Measurements from ENCODE around the gene GBF1.

Gene GBF1

GRCh38 chr10:102309916-102310315 is 64.6 kb downstream of the GBF1 start:
- Histone ChIP-seq H3K36me3 (ENCODE audit: control insufficient read depth, insufficient read depth, low read length) (no peaks in the 10 kb centered on the region), H3K27ac (no peak overlapping the region), H3K9ac (no peak overlapping the region), H3K9me3 (ENCODE audit: control insufficient read depth, low read length) (no peaks in the 10 kb centered on the region), H2AFZ (no peak overlapping the region), H3K79me2 (peaks cover 20% of the 10 kb centered on the region), H3K4me3 (ENCODE audit: low read depth, low read length) (no peak overlapping the region), H3K27me3 (ENCODE audit: control insufficient read depth, insufficient read depth, low read length) (no peaks in the 10 kb centered on the region), H3K4me2 (ENCODE audit: low read length) (no peak overlapping the region), H3K4me1 (no peaks in the 10 kb centered on the region)
- TF ChIP-seq, protein P1, sequence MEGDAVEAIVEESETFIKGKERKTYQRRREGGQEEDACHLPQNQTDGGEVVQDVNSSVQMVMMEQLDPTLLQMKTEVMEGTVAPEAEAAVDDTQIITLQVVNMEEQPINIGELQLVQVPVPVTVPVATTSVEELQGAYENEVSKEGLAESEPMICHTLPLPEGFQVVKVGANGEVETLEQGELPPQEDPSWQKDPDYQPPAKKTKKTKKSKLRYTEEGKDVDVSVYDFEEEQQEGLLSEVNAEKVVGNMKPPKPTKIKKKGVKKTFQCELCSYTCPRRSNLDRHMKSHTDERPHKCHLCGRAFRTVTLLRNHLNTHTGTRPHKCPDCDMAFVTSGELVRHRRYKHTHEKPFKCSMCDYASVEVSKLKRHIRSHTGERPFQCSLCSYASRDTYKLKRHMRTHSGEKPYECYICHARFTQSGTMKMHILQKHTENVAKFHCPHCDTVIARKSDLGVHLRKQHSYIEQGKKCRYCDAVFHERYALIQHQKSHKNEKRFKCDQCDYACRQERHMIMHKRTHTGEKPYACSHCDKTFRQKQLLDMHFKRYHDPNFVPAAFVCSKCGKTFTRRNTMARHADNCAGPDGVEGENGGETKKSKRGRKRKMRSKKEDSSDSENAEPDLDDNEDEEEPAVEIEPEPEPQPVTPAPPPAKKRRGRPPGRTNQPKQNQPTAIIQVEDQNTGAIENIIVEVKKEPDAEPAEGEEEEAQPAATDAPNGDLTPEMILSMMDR (IDR thresholded peaks at IDR 0.05) = no peak

DNA sequence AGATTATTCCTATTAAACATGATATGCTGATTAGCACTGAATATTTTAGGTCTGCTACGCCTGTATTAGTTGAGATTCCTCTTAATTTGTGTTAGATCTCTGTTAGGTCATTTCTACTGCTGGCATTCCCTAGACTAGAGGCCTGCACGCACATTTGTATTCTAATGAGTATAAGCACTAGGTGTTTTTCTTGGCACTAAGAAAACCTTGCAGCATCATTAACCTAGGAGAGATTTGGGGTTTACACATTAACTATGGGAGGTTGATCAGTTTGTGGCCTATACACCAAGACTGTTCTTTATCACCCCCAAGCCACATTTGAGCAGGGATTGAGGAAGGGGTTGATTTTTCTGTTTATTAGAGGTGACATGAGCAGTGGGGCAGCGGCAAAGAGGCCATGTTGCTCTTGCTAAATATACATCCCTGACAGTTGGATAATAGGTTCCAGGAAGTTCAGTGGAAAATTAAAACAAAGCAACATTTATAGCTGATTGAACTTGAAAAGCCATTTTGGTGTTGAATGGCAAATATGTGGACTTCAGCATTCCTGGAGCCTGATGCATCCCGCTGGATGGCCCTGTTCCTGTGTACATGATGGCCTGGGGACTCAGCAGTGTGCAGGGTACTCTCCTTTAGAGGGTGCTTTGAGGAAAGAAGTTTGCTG is 65.2 kb downstream of the GBF1 start:
- no peaks in the 10 kb centered on the region for H3K9me3 ChIP-seq (ENCODE audit: control insufficient read depth, low read length)
- H3K4me3 ChIP-seq (ENCODE audit: low read depth, low read length) = no peak overlapping the region
- no peaks in the 10 kb centered on the region for H3K27me3 ChIP-seq (ENCODE audit: control insufficient read depth, insufficient read depth, low read length)
- no peaks in the 10 kb centered on the region for H3K36me3 ChIP-seq (ENCODE audit: control insufficient read depth, insufficient read depth, low read length)
- no peak overlapping the region for H3K27ac ChIP-seq
- no peak overlapping the region for H3K9ac ChIP-seq
- H3K4me1 ChIP-seq = no peaks in the 10 kb centered on the region
- TF ChIP-seq, protein P1 (IDR thresholded peaks at IDR 0.05) = no peak
- peaks cover 26% of the 10 kb centered on the region for H3K79me2 ChIP-seq
- H2AFZ ChIP-seq = no peak overlapping the region
- no peak overlapping the region for H3K4me2 ChIP-seq (ENCODE audit: low read length)

- H3K9me3 ChIP-seq (ENCODE audit: control insufficient read depth, low read length) = no peaks in the 10 kb centered on the region
- H3K79me2 ChIP-seq = peaks cover 27% of the 10 kb centered on the region
- no peaks in the 10 kb centered on the region for H3K27me3 ChIP-seq (ENCODE audit: control insufficient read depth, insufficient read depth, low read length)
- no peaks in the 10 kb centered on the region for H3K36me3 ChIP-seq (ENCODE audit: control insufficient read depth, insufficient read depth, low read length)
- TF ChIP-seq, protein P1 (IDR thresholded peaks at IDR 0.05) = no peak
- no peak overlapping the region for H2AFZ ChIP-seq
- H3K4me3 ChIP-seq (ENCODE audit: low read depth, low read length) = no peak overlapping the region
- H3K4me2 ChIP-seq (ENCODE audit: low read length) = no peak overlapping the region
- H3K27ac ChIP-seq = no peak overlapping the region
- H3K4me1 ChIP-seq = no peaks in the 10 kb centered on the region
- no peak overlapping the region for H3K9ac ChIP-seq
These were observed 65.7 kb downstream of the GBF1 start for GRCh38 chr10:102311025-102311420.

- H3K4me3 ChIP-seq (ENCODE audit: low read depth, low read length) = no peak overlapping the region
- no peaks in the 10 kb centered on the region for H3K4me1 ChIP-seq
- no peak overlapping the region for H3K27ac ChIP-seq
These were observed 67.4 kb downstream of the GBF1 start for GRCh38 chr10:102312683-102313082.

More at GRCh38 chr10:102312683-102313082, 67.4 kb downstream of the GBF1 start:
- Histone ChIP-seq H3K4me2 (ENCODE audit: low read length) (no peak overlapping the region), H3K27me3 (ENCODE audit: control insufficient read depth, insufficient read depth, low read length) (no peaks in the 10 kb centered on the region), H3K36me3 (ENCODE audit: control insufficient read depth, insufficient read depth, low read length) (no peaks in the 10 kb centered on the region), H3K79me2 (peaks cover 25% of the 10 kb centered on the region), H2AFZ (no peak overlapping the region), H3K9ac (no peak overlapping the region), H3K9me3 (ENCODE audit: control insufficient read depth, low read length) (no peaks in the 10 kb centered on the region)
- TF ChIP-seq, protein P1 (IDR thresholded peaks at IDR 0.05) = no peak
